ENCODE measurements around the gene TMEM207.

- TF ChIP-seq ZNF646 (CRISPR knock-in tag; IDR thresholded peaks at IDR 0.05): no peak
- TF ChIP-seq ZBTB46 (CRISPR knock-in tag; IDR thresholded peaks at IDR 0.05; ENCODE audit: borderline replicate concordance): no peak
Observed at GRCh38 chr3:190444576-190445145, 5.0 kb downstream of the TMEM207 start.
